GM21360 (cell line): ENCODE data around the gene GXYLT2.

Experiments used
- ATAC-seq: cut with Tn5 transposase; IDR thresholded peaks from one replicate; pipeline ENCODE4 v1.9.1; 2021; ENCODE audit warnings: mild to moderate bottlenecking, moderate library complexity; ENCODE audit not compliant: unreplicated experiment

GXYLT2 gene

GRCh38 chr3:73007992-73008712 is 120.3 kb downstream of the GXYLT2 start:
- no peak for ATAC-seq

GRCh38 chr3:73009008-73009407 is 121.2 kb downstream of the GXYLT2 start:
- ATAC-seq, result no peak

GRCh38 chr3:73009750-73010149 is 121.9 kb downstream of the GXYLT2 start:
- no peak for ATAC-seq

GRCh38 chr3:73010158-73010557 is 122.3 kb downstream of the GXYLT2 start:
- ATAC-seq, result no peak

GRCh38 chr3:73018298-73018697 is 130.5 kb downstream of the GXYLT2 start:
- no peak for ATAC-seq

GRCh38 chr3:73018790-73019441 is 131.1 kb downstream of the GXYLT2 start:
- no peak for ATAC-seq

GRCh38 chr3:73021301-73021835 is 133.5 kb downstream of the GXYLT2 start:
- no peak for ATAC-seq

- no peak for ATAC-seq
Observed at GRCh38 chr3:73024836-73025235, 137.0 kb downstream of the GXYLT2 start.

- no peak for ATAC-seq
Observed at GRCh38 chr3:73026111-73026759, 138.4 kb downstream of the GXYLT2 start.
